Measurements from ENCODE around the gene TPP1.

Gene TPP1

GRCh38 chr11:6619004-6619745 is at the start of gene TPP1:
TPP1 (minus strand) TSS chr11:6619422; CDS start chr11:6619400, 22 bp downstream.
- peak within 1 kb of the TSS; percentile 30 for H3K27ac ChIP-seq (ENCODE audit: poor library complexity, severe bottlenecking)
- ATAC-seq (ENCODE audit: low read depth), result peak; percentile 94
- H3K9me3 ChIP-seq (ENCODE audit: severe bottlenecking), result no peaks in the 10 kb centered on the region
- H3K27me3 ChIP-seq (ENCODE audit: insufficient read depth, poor library complexity, severe bottlenecking), result no peaks in the 10 kb centered on the region
- peak within 1 kb of the TSS; percentile 60 for H3K4me3 ChIP-seq (ENCODE audit: severe bottlenecking)
- peak; percentile 84 for DNase-seq (ENCODE audit: low spot score)
- peaks cover 4% of the 10 kb centered on the region for H3K4me1 ChIP-seq (ENCODE audit: insufficient read depth, poor library complexity, severe bottlenecking)
- TF ChIP-seq CTCF (IDR thresholded peaks at IDR 0.05; ENCODE audit: poor library complexity, severe bottlenecking), result no peak
- no peaks in the 10 kb centered on the region for H3K36me3 ChIP-seq (ENCODE audit: low read depth)

GRCh38 chr11:6667733-6668374 is 48.6 kb upstream of the TPP1 start:
- H3K27ac ChIP-seq (ENCODE audit: poor library complexity, severe bottlenecking), result no peak overlapping the region
- peak; percentile 57 for TF ChIP-seq CTCF (IDR thresholded peaks at IDR 0.05; ENCODE audit: poor library complexity, severe bottlenecking)

GRCh38 chr11:6666302-6667183 is 47.3 kb upstream of the TPP1 start:
- Histone ChIP-seq H3K36me3 (ENCODE audit: low read depth) (no peaks in the 10 kb centered on the region), H3K27ac (ENCODE audit: poor library complexity, severe bottlenecking) (no peak overlapping the region)
- no peak for ATAC-seq (ENCODE audit: low read depth)

More at GRCh38 chr11:6667733-6668374, 48.6 kb upstream of the TPP1 start:
- ATAC-seq (ENCODE audit: low read depth), result peak; percentile 55; the same call in 1 of the 3 replicates
- Histone ChIP-seq H3K4me3 (ENCODE audit: severe bottlenecking) (no peak overlapping the region), H3K9me3 (ENCODE audit: severe bottlenecking) (no peaks in the 10 kb centered on the region), H3K4me1 (ENCODE audit: insufficient read depth, poor library complexity, severe bottlenecking) (no peaks in the 10 kb centered on the region), H3K27me3 (ENCODE audit: insufficient read depth, poor library complexity, severe bottlenecking) (no peaks in the 10 kb centered on the region), H3K36me3 (ENCODE audit: low read depth) (no peaks in the 10 kb centered on the region)
- DNase-seq (ENCODE audit: low spot score), result no peak

GRCh38 chr11:6664551-6664950 is 45.3 kb upstream of the TPP1 start:
- DNase-seq (ENCODE audit: low spot score), result no peak
- no peak for ATAC-seq (ENCODE audit: low read depth)
- H3K27ac ChIP-seq (ENCODE audit: poor library complexity, severe bottlenecking), result no peak overlapping the region
- TF ChIP-seq CTCF (IDR thresholded peaks at IDR 0.05; ENCODE audit: poor library complexity, severe bottlenecking), result no peak
- H3K4me3 ChIP-seq (ENCODE audit: severe bottlenecking), result no peak overlapping the region
- no peaks in the 10 kb centered on the region for H3K4me1 ChIP-seq (ENCODE audit: insufficient read depth, poor library complexity, severe bottlenecking)
- no peaks in the 10 kb centered on the region for H3K36me3 ChIP-seq (ENCODE audit: low read depth)
- H3K9me3 ChIP-seq (ENCODE audit: severe bottlenecking), result no peaks in the 10 kb centered on the region
- no peaks in the 10 kb centered on the region for H3K27me3 ChIP-seq (ENCODE audit: insufficient read depth, poor library complexity, severe bottlenecking)

More at GRCh38 chr11:6666302-6667183, 47.3 kb upstream of the TPP1 start:
- TF ChIP-seq CTCF (IDR thresholded peaks at IDR 0.05; ENCODE audit: poor library complexity, severe bottlenecking), result no peak
- Histone ChIP-seq H3K4me1 (ENCODE audit: insufficient read depth, poor library complexity, severe bottlenecking) (no peaks in the 10 kb centered on the region), H3K9me3 (ENCODE audit: severe bottlenecking) (no peaks in the 10 kb centered on the region), H3K4me3 (ENCODE audit: severe bottlenecking) (no peak overlapping the region), H3K27me3 (ENCODE audit: insufficient read depth, poor library complexity, severe bottlenecking) (no peaks in the 10 kb centered on the region)
- DNase-seq (ENCODE audit: low spot score), result no peak

Data from RWPE2 (cell line).